Omental fat pad (tissue), 4 donors: ENCODE measurements around the gene PRKCE. TPM values are rescaled to one million over a fixed set of nuclear protein-coding genes. Genes with fewer than 3 reads are reported as not detected.

Source experiments
- ATAC-seq: fragments of 150-250 bp; one replicate; pipeline ENCODE4 v1.9.1; 2016; ENCODE audit warnings: mild to moderate bottlenecking, moderate library complexity; ENCODE audit not compliant: low FRiP score
- DNase-seq: peaks from one replicate; pipeline ENCODE4 v3.0.0-alpha.2; 2019; ENCODE audit warnings: low spot score
- CTCF ChIP-seq, 3 donors: fragments of 450-650 bp; IDR thresholded peaks; one replicate each; pipeline ENCODE4 v1.5.1; 2016 to 2017; ENCODE audit warnings: antibody characterized with exemption in 3 of 3, mild to moderate bottlenecking in 3 of 3, moderate library complexity in 2 of 3
- total RNA-seq, 4 donors: library from RNA; depleted of rRNA; stranded (reverse); fragments of >200 nt; gene quantifications; one replicate each; pipeline ENCODE4 v1.1.0, GENCODE V29; 2016

Gene PRKCE
- total RNA-seq, 4 donors from 2014 or later = 8.8 to 24.3 (median 14.0) TPM

DNA sequence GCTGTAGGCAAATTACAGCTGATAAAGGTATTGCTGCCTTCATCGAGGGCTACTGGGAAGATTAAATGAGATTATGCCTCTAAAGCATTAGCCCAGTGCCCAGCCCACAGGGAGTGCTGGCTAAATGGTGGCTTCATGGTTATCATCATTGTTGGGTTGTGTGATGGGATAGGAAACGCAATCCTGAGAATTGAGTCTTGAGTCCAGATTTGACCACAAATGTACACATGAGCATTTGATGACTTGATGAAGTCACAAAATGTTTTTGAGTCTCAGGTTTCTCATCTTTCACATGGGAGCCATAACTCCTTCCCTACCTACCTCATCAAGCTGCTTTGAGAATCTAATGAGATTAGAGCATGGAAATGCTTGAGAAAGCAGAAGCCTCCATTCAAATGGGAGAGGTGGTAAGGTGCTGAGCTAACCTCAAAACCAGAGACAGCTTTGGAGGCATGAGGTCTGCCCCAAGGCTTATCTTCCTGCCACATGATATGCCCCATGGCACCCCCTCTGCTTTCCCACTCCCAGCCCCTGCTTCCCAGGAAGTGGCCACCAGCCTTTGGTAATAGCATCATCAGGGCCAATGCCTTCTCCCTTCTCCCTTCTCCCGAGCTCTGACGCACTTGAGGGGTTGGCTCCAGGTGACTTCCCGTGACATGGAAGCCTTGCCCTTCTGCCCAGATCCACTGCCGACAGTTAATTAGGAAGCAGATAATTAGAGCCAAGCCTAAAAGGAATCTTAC lies 496.3 kb downstream of the PRKCE start:
- no peak for DNase-seq

GRCh38 chr2:46148369-46148736 lies 496.9 kb downstream of the PRKCE start:
- no peak for TF ChIP-seq CTCF (IDR thresholded peaks at IDR 0.05)
- DNase-seq (no peak), ATAC-seq (no peak)

More for the DNA sequence above, 496.3 kb downstream of the PRKCE start:
- TF ChIP-seq CTCF (IDR thresholded peaks at IDR 0.05) = no peak
- no peak for ATAC-seq

DNA sequence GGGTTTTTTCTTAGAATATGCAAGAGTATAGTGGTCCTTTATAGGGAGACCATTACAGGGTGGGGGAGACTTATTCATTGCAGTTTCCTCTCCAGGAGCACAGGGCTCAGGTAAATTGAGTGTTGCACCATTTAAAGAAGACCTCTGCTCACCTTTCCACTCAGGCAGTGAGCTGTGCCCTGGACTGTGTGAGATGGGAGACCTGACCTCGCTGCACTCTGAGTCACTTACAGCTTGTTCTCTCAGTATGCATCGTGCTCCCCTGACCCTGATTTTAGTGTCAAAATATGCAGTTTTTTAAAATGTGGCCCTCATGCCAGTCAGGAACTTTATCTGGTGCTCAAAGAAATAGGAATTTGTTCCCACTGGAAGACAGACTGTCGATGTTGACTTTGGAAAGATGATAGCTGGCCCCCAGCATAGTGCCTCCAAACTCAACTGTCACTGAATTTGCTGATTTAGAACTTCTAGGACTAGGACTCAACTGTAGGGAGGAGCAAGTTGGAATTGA lies 499.0 kb downstream of the PRKCE start:
- ATAC-seq (no peak), DNase-seq (no peak)
- no peak for TF ChIP-seq CTCF (IDR thresholded peaks at IDR 0.05)

DNA sequence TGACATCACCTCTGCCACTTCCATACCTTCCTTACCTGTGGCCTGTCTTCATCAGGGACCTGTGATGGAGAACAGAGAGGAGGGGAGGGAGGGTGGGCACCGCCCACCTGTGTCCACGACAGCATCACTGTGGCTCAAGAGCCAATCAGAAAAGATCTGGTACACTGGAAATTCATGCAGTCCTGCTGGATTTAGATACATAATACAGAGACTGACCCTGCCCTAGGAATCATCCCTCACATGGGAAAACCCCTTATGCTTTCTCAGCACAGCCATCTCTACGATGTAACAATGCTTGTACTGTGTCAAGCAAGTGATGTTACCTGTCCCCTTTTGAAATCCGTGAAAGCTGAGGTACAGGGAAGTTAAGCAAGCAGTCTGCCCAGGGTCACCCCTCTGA lies 500.1 kb downstream of the PRKCE start:
- DNase-seq (no peak), ATAC-seq (no peak)
- no peak for TF ChIP-seq CTCF (IDR thresholded peaks at IDR 0.05)

GRCh38 chr2:46153996-46154753 lies 502.7 kb downstream of the PRKCE start:
- TF ChIP-seq CTCF (IDR thresholded peaks at IDR 0.05) = no peak
- no peak for ATAC-seq
- DNase-seq = no peak

DNA sequence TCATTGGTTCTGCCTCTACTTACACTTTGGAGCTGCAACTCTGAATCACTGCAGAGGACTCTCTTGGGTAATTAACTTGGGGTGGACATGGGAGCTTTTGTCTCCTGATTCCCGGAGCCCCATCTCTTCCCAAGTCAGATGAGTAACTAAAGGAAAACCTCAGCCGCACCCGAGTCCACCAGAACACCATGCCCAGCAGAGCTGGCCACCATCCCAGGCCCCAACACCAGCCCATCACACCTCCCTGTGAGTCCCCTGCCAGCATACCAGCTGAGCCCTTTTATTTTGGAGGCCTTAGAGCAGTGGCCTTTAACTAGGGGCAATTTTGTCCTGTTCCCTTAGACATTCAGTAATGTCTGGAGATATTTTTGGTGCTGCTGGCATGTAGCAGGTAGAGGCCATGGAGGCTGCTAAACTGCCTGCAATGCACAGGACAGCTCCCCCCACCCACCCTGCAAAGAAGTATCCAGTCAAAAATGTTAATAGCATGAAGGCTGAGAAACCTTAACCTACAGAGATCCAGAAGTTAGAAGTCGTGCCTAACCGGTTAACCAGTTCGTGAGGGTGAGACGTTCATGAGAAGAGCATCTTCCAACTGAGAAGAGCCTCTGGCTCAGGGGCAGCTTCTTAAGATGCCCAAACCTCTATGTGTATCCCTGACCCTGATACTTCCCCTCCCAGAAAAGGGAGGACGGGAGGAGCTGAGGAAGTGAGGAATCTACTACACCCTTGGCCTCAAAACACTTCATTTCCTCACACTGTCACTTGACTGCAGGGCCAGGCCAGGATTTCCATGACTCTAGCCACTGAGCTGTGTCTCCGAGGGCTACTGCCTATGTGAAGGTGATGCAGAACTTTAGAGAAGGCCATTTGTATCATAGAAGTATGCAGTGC lies 505.8 kb downstream of the PRKCE start:
- TF ChIP-seq CTCF (IDR thresholded peaks at IDR 0.05) = no peak
- no peak for DNase-seq
- no peak for ATAC-seq
